ENCODE data around the gene BBS9.
"Not testable (repeated sequence)": the region's sequence is repeated elsewhere in the genome, so short reads cannot be mapped to it uniquely, and the experiment has no call there.

BBS9 gene

GRCh38 chr7:33485747-33486493 is 356.6 kb downstream of the BBS9 start:
- in situ Hi-C loops (cut with HindIII; ENCODE audit: low sequenced_read_pairs): no loop called here

- in situ Hi-C loops (cut with HindIII; ENCODE audit: low sequenced_read_pairs): no loop called here
These were observed 357.3 kb downstream of the BBS9 start for GRCh38 chr7:33486633-33487032.

- in situ Hi-C loops (cut with HindIII; ENCODE audit: low sequenced_read_pairs): no loop called here
These were observed 358.8 kb downstream of the BBS9 start for GRCh38 chr7:33487998-33488682.

- in situ Hi-C loops (cut with HindIII; ENCODE audit: low sequenced_read_pairs): no loop called here
These were observed 365.1 kb downstream of the BBS9 start for GRCh38 chr7:33494474-33494873.

- in situ Hi-C loops (cut with HindIII; ENCODE audit: low sequenced_read_pairs): no loop called here
These were observed 365.8 kb downstream of the BBS9 start for GRCh38 chr7:33495207-33495606.

- in situ Hi-C loops (cut with HindIII; ENCODE audit: low sequenced_read_pairs): no loop called here
These were observed 367.7 kb downstream of the BBS9 start for GRCh38 chr7:33497051-33497450.

- in situ Hi-C loops (cut with HindIII; ENCODE audit: low sequenced_read_pairs): no loop called here
These were observed 371.6 kb downstream of the BBS9 start for GRCh38 chr7:33500703-33501701.

GRCh38 chr7:33503014-33503413 is 373.6 kb downstream of the BBS9 start:
- in situ Hi-C loops (cut with HindIII; ENCODE audit: low sequenced_read_pairs): no loop called here

- in situ Hi-C loops (cut with HindIII; ENCODE audit: low sequenced_read_pairs): no loop called here
These were observed 374.4 kb downstream of the BBS9 start for GRCh38 chr7:33503736-33504135.

GRCh38 chr7:33504266-33504665 is 374.9 kb downstream of the BBS9 start:
- in situ Hi-C loops (cut with HindIII; ENCODE audit: low sequenced_read_pairs): no loop called here

GRCh38 chr7:33509206-33509605 is 379.8 kb downstream of the BBS9 start:
- in situ Hi-C loops (cut with HindIII; ENCODE audit: low sequenced_read_pairs): no loop called here

- in situ Hi-C loops (cut with HindIII; ENCODE audit: low sequenced_read_pairs): no loop called here
These were observed 382.4 kb downstream of the BBS9 start for GRCh38 chr7:33511778-33512177.

- in situ Hi-C loops (cut with HindIII; ENCODE audit: low sequenced_read_pairs): no loop called here
These were observed 387.2 kb downstream of the BBS9 start for GRCh38 chr7:33516568-33516967.

GRCh38 chr7:33517191-33517590 is 387.8 kb downstream of the BBS9 start:
- in situ Hi-C loops (cut with HindIII; ENCODE audit: low sequenced_read_pairs): no loop called here

GRCh38 chr7:33527008-33527407 is 397.6 kb downstream of the BBS9 start:
- in situ Hi-C loops (cut with HindIII; ENCODE audit: low sequenced_read_pairs): not testable (repeated sequence)

GRCh38 chr7:33527613-33528012 is 398.2 kb downstream of the BBS9 start:
- in situ Hi-C loops (cut with HindIII; ENCODE audit: low sequenced_read_pairs): not testable (repeated sequence)

- in situ Hi-C loops (cut with HindIII; ENCODE audit: low sequenced_read_pairs): no loop called here
These were observed 399.7 kb downstream of the BBS9 start for GRCh38 chr7:33529070-33529469.

GRCh38 chr7:33530664-33531063 is 401.3 kb downstream of the BBS9 start:
- in situ Hi-C loops (cut with HindIII; ENCODE audit: low sequenced_read_pairs): no loop called here

- in situ Hi-C loops (cut with HindIII; ENCODE audit: low sequenced_read_pairs): no loop called here
These were observed 402.5 kb downstream of the BBS9 start for GRCh38 chr7:33531888-33532287.

- in situ Hi-C loops (cut with HindIII; ENCODE audit: low sequenced_read_pairs): no loop called here
These were observed 405.5 kb downstream of the BBS9 start for GRCh38 chr7:33534833-33535232.

GRCh38 chr7:33535989-33536388 is 406.6 kb downstream of the BBS9 start:
- in situ Hi-C loops (cut with HindIII; ENCODE audit: low sequenced_read_pairs): no loop called here

Measured in DLD1 (cell line).